Measurements from ENCODE around the gene EYA4.

EYA4 gene

DNA sequence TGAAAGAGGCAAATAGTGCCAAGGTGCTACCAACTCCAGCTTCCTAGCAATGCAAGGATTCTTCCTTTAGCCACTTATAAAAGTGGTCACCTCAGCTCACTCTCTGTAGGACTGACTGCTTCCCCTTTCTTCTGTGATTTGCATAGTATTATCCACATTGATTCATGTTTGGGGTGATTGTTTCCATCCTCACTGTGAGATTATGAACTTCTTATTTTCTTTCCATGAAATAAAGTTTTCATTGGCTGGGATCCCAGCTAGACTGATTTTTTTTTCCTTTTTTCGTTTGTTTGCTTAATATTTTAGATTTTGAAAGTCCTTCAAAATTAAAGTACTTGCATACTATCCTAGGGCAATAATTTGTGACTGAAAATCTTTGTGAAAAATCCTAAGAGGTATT, 50.5 kb downstream of the EYA4 start:
- no peak for DNase-seq

DNA sequence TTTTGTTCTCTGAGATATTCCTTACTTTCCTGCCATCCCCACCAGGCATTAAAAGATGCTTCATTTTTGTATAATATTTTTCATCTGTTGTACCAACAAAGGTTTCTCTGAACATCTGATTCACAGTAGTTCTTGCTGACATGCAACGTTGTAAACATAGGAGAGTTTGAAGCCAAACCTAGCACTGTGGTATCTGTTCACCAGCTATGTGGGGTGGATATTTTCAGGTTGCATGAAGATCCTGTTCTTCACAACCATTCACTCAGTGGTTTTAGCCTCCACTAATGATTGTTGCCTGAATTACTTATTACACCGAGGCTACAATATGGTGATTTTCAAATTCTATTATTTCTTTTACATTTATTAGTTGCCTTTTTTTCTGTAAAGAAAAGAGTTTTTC, 56.5 kb downstream of the EYA4 start:
- no peak for DNase-seq

DNA sequence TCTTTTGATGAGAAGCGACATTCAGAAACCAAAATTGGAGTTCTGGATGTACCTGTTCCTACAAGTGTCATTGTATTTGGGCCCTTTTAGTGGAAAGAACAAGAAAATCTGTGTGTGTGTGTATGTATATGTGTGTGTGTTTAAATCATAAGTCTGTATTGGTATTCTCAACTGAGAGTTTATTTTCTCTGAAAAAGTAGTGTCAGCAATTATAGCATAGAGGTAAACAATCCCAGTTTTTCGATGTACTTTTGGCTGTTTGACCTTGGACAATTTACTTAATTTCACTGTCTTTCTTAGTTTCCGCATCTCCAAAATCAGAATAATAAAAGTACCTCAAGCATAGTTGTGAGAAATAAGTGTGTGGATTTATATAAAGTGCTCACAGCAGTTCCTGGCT, 57.2 kb downstream of the EYA4 start:
- no peak for DNase-seq

DNA sequence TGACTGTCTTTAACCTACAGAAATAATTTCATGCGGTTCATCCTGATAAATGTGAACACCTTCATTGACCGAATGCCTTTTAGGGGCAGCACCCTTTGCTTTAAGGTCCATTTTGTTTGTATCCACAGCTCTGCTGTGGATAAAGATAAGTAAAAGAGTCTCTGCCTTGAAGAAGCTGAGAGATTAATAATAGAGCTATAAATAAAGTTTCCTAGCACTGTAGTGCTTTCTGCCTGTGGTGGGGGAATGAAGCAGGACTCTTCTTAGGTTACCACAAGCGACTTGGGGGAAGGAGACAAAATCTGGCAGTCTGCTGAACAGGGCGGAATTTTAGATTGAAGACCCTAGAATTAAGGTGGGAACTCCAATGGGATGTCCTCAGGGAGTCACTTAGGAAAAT, 57.6 kb downstream of the EYA4 start:
- DNase-seq = no peak

DNA sequence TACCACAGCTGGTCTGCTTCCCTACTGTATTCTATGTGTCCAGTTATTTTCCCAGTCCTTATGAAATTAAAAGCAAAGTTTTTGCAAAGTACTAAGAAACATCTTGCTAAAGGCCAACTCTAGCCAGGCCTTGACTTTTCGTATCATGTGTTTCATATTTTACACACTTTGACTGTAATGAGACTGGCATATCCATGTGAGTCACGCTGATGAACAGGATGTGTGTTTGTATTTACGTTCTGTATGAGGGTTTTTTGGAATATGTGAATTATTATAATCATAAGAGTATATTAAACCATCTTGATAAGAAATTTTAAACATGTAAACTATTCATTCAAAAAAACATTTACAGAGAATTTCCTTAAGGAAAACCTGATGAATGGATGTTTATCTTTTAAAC, 59.7 kb downstream of the EYA4 start:
- no peak for DNase-seq

DNA sequence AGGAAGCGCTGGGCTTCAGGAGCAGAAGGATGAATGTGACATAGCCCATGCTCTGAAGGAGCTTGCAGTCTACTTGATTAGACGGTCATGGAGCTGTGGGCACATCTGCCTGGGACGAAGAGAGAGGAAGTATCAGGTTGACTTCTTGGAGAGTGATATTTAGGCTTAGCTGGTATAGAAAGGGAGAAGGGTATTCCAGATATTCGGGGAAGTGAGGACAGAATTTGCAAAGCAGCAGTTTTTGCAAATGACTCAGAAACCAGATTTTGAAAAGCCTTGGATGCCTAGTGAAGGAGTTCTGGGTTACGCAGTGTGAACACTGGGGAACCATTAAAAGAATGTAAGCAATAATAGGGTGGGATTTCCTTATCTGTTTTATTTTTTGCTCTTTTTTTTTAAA, 60.7 kb downstream of the EYA4 start:
- no peak for DNase-seq

DNA sequence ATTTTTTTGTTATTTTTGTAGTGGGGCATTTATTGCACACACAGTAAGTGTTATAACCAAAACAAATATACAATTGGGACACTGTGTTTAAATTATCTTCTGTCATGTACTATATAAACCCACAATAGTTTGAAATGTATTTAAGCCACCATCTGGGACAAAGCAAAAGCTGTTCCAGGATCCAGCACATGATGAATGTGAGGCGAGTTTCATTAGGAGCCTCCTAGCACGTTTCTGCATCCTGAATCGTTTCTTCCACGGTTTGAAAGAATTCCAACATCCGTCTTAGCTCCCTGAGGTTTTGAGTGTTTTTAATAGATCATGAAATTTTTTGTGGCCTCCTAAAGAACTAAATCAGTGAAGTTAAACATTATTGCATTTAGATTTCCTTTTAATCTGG, 65.8 kb downstream of the EYA4 start:
- DNase-seq = no peak

DNA sequence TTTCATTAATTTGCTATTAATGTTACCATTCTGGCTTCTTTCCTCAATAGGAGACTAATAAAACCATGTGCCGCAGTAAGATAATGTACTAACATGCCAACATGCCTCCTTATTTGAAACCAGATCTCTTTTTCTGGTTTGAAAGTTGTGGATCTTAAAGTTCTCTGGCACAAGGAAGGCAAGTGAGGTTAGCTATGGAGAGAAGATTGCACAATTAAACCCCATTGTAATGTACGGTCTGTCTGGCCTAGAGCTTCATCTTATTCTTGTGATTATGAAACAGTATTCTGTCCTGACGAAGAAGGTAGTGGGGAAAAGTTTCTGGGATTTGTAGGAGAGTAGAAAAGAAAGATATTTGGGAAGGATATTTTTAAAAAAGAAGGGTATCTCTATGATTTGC, 68.4 kb downstream of the EYA4 start:
- no peak for DNase-seq

DNA sequence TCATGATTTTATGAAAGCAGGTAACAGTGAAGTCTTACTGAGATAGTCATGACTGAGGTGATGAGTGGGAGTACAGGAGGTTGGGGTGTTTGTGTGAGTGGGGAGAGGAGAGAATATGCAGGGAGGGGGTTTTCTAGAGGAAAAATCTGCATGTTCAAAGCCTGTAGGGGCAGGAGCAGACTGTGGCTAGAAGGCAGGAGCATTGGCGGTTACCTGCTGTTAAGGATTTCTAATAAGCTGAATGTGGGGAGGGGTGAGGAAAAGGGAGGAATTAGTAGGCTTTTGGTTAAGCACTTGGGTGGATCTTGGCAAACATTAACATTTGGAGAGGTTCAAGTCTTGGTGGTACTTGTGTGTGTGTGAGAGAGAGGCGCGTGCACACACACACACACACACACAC, 70.8 kb downstream of the EYA4 start:
- no peak for DNase-seq

DNA sequence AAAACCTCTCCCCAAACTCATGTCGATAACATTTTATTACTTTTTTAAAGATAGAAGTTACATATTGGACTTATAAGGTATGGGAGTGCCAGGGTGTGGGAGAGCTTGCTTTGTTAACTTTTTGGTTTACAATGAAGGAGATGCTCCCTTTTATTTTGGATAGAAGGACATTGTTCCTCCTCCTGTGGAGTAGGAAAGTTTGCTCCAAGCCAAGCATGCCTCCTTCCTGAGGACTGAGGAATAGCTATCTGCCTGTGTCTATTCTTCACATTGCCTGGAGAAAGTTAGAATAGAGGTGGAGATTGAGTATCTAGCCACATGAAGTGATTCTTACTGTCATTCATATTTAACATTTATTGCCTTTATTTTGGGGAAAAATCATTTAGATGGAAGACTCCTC, 71.9 kb downstream of the EYA4 start:
- no peak for DNase-seq

DNA sequence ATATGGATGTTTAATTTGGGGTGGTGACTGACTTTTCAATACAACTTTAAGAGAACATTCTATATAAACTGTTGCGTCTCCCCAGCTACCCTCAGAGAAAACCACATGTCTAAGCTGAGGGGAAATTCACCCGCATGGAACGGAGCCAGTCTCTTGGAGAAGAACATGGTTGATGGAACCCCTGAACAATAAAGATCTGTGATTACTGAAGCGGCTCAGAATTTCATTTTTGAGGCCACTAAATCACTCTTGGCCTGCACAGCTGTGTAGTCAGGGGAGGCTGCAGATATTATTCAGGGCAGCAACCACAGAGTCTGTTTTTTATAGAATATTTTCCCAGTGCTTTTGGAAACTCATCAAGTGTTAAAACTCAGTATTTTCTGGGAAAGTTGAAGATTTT, 73.8 kb downstream of the EYA4 start:
- DNase-seq = no peak

DNA sequence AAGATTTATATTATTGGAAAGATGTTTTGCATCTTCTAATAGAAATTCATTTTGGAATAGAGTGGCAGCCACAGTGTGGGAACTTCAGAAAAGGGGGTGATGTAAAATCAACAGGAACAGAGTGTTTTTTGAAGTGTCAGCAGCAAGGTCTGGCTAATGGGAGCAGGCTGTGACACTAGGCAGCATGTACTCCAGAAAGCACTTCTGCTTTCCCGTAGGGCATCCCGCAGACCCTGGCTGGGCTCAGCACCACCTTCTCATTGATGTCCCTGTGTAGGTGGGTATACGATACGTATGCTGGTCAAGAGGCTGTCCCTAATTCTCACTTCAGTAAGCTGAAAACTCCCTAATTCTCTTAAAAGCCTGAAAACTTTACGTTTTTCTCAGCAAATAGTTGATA, 74.7 kb downstream of the EYA4 start:
- no peak for DNase-seq

DNA sequence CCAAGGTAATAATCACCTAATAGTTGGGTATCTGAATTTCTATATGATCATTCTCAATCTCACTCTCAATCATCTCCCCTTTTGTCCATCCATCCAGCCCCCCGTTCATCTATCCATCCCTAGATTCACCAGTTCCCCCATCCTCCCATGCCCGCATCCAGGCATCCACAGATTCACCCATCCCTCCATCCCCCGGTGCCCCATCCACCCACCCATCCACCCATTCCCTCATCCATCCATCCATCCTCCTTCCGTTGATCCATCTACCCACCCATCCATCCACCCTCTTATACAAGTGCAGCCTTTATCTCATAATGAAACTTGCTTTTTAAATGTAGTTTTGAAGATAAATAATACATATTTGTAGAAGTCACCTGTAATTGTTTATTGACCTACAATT, 76.5 kb downstream of the EYA4 start:
- no peak for DNase-seq

DNA sequence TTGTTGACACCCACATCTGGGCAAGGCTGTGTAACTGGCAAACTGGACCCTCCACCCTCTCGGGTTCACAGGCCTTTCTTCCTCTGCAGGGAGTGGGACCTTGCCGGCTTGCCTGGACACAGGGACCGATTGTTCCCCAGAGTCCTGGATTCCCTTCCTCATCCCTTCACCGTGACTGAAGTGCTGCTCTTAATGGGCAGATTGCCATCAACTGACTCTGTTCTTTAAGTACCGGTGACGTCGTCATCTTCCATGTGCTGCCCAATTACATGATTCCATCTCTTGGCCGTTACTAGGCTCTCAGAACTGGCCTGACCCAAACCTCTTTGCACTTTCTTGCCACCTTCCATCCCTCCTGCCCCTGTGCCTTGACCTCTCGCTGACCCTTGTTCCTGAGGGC, 85.4 kb downstream of the EYA4 start:
- DNase-seq = no peak

DNA sequence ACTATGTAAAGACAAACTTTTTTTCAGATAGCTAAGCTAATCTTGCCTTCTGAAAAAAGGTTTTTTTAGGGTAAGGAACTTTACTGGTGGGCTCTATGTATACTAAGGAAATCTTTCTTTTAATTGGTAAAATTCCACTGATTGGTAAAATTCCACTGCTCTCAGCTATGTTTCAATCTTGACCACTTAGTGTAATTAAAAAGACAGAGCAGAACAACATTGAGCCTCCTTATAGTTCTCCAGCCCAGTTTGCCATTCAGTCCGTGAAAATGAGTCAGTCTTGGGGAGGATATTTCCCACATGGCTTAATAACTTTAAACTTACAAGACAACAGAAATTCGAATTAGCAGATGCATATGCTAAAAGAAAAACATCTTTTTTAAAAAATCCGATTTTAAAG, 92.7 kb downstream of the EYA4 start:
- no peak for DNase-seq

DNA sequence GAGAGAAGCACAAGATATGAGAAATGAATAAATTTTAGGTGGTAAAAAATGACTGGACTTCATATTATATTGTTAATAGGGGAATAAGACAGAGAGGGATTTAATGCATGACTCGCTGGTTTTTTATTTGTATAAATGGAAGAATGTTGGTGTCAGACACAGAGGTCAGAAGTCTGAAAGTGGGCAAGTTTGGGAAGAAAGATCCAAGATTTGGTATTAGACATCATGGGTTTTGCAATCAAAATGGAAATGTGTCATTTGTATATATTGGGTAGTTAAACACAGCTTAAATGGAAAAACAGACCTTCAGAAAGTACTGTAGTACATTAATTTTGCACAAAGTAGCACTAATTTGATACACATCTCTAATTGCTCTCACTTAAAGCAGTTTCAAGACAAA, 96.2 kb downstream of the EYA4 start:
- no peak for DNase-seq

DNA sequence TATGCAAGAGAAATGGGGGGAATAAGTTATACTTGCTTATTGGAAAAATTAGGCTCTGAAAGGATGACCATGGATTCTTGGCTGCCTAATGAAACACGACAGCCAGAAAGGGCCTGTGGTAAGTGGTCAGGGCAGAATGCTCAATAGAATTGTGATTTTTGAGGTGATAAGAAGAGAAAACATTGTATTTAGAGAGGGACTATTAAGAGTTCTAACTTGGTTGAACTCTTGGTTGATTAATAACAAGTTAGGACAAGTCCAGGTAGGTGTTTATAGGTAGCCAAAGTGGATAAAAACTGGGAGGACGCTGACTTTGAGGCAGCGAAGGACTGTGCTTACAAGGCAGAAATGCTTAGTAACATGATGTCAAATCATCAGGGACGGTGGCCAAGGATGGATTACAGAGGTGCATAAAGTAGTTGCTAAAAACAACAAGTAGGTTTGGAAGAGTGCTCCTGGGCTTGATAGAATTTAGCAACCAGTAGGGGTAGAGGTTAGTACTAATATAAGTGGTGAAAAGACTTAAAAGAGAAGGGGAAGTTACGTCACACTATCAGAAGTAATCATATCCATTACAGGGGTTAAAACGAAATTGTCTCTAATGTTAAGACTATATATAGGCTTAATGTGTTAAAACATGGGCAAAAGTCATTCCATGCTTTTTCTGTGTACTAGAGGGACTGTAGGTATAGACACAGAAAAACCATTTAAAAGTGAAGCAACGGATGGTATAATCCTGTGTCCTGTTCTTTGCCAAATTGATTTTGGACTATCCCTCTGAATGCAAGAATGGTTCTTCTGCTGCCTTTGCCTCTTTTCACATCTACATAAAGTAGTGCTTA, 98.6 kb downstream of the EYA4 start:
- DNase-seq = no peak

DNA sequence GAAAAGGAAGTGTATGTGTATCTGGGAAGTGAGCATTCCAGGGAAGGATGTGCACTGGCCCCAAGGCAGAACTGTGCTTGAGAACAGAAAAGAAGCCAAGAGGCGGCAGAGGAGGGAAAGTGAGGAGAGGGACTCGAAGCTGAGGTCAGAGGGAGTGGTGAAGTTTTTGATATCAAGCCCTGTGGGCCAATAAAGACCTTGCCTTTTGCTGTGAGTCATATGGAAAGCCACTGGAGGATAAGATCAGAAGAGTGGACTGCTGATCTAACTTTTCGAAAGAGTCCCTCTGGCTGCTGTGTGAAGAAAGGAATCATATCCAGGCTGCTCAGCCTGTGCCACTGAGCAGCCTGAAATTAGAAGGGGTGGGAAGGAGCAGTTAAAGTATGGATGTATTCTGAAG, 99.4 kb downstream of the EYA4 start:
- no peak for DNase-seq

DNA sequence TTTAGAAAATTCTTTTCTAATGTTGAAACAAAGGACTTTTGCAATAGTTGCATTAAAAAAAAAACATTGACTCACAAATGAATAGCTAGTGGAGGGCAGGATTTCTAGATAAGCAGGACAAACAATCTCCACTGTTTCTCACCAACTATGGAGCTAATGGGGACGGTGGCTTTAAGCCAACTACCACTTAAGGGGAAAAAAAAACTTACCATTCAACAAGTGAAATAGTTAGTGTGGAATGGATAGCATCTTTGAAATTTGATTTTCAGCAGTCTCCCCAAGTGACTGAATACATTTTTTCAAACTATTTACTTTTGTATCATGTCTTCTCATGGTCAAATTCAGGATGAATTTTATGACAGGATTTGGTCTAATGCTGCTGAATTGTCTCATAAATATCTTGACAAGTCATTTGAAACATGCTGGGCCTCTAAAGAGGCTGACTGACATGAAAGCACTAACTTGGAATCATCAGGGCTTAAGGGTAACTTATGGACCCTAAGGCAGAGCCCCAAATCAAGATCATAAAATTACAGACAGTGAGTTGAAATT, 100.5 kb downstream of the EYA4 start:
- DNase-seq = no peak

DNA sequence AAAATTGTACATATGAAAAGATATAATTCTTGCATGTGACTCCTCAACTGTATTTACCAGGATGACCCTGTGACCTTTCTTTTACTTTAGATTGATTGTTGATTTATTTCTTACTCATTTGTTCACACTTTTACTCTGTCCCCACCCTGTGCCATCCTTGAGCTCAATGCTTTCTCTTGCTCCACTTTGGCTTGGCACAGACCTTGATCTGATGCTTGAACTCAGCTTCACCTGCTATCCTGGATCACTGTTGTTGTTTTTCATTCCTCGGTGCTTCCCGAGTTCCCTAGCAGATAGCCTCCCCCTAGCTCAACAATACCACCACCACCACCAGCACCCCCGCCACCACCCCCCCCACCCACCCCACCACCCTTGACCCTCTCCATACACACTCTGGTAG, 102.1 kb downstream of the EYA4 start:
- DNase-seq = no peak

DNA sequence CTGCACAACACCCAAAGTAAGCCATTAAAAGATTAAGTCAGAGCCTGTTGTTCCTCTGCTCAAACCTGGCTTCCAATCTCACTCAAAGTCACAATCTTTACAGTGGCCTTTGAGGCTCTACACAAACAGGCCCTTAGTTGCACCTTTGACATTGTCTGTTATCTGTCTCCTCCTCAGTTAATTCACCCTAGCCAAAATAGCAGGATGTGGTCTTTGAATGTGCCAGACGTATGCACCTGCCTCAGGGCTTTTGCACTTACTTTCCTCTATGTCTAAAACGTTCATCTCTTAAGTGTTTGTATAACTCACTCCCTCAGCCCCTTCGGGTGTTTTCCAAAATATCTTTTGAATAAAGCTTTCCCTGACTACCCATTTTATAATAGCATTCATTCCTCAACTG, 107.7 kb downstream of the EYA4 start:
- no peak for DNase-seq

DNA sequence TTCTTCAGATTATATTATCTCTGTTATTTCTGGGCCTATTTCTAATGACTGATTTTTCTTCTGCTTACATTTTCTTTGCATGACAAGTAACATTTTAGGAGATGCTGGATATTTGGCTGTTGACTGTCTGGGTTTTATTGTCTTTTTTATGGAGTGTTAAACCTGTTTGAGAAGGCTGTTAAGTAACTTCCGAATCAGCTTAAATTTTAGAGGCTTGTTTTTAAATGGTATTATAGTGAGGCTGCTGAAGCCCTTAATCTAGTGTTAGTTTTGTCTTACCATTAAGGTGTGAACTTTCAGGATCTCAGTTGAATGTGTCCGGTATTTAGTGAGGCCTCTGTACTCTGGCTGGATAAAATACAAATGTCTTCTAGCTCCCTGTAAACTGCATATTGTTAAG, 109.8 kb downstream of the EYA4 start:
- DNase-seq = no peak

DNA sequence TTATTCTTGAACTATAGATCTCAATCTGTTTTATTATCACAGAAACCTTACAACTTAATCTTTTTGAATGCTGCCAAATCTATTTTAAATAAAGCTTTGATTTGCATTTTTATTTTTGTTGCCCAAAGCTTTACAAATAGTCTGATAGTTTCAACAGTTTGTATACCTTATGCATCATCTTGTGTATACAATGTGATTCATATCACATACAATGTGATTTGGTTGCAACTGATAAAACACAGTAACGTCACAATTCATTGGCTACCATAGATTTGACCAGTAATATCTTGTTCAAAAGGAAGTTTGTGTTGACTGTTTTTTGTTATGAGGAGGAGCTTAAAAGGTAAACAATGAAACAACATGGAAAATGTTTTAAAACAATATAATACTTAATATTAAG, 110.9 kb downstream of the EYA4 start:
- DNase-seq = no peak

DNA sequence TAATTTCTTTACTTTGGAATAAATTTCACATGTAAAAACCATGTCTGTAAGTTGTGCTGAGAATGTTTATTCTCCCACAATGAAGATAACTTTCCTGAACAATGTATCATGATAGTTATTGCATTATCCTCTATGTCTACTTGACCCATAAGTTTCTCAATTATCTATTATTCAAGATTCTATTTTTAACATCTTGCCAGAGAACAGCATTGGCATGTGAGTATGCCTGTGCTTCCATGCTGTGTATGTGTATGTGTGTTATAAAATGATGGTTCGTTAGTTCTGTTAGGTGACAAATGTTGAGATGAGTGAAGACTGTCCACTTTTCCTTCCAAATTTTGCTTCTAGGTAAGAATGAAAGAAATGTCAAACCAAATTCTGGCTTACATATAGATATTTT, 111.9 kb downstream of the EYA4 start:
- DNase-seq = no peak

DNA sequence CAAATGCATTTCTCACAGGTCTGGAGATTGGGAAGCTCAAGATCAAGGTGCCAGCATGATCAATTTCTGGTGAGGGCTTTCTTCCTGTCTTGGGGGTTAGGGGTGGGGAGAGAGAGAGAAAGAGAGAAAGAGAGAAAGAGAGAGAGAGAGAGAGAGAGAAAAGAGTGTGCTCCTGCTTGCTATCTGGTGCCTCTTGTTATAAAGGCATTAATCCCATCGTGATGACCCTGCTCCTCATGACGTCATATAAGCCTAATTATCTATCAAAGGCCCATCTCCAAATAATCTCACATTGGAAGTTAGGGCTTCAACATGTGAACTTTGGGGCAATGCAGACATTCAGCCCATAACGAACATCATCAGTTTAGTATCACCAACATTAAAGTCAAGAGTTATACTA, 114.8 kb downstream of the EYA4 start:
- DNase-seq = no peak
